Inferior parietal cortex (tissue), 1 donor: ENCODE measurements around the gene FAM83E.
"Not testable (repeated sequence)": the region's sequence is repeated elsewhere in the genome, so short reads cannot be mapped to it uniquely, and the experiment has no call there.

ENCODE experiments used
- DNase-seq: peaks from one replicate; pipeline ENCODE4 v3.0.0-alpha.2; 2016; ENCODE audit errors: extremely low spot score

The FAM83E gene

GRCh38 chr19:48614436-48615230 is at the start of gene FAM83E:
Gene FAM83E (minus strand): TSS chr19:48615076. CDS start chr19:48613372, 1,704 bp downstream.
- DNase-seq: no peak

GRCh38 chr19:48664476-48664875 is 49.6 kb upstream of the FAM83E start:
- DNase-seq: no peak

GRCh38 chr19:48663667-48664066 is 48.8 kb upstream of the FAM83E start:
- DNase-seq: no peak

GRCh38 chr19:48661711-48662090 is 46.8 kb upstream of the FAM83E start:
- DNase-seq: no peak

- peak; percentile 88 for DNase-seq
Measured at GRCh38 chr19:48660852-48661710, 46.2 kb upstream of the FAM83E start.

GRCh38 chr19:48659768-48660167 is 44.9 kb upstream of the FAM83E start:
- no peak for DNase-seq

GRCh38 chr19:48658483-48658882 is 43.6 kb upstream of the FAM83E start:
- no peak for DNase-seq

GRCh38 chr19:48657828-48658227 is 43.0 kb upstream of the FAM83E start:
- not testable (repeated sequence) for DNase-seq

GRCh38 chr19:48656840-48657474 is 42.1 kb upstream of the FAM83E start:
- DNase-seq: no peak

GRCh38 chr19:48654299-48655059 is 39.6 kb upstream of the FAM83E start:
- DNase-seq: no peak

GRCh38 chr19:48651683-48652048 is 36.8 kb upstream of the FAM83E start:
- DNase-seq: no peak

GRCh38 chr19:48650974-48651682 is 36.3 kb upstream of the FAM83E start:
- no peak for DNase-seq

- no peak for DNase-seq
Measured at GRCh38 chr19:48648134-48648533, 33.3 kb upstream of the FAM83E start.

- no peak for DNase-seq
Measured at GRCh38 chr19:48646722-48647216, 31.9 kb upstream of the FAM83E start.

- peak; percentile 87 for DNase-seq
Measured at GRCh38 chr19:48646001-48646721, 31.3 kb upstream of the FAM83E start, which contains the start of gene CA11. Gene CA11 (minus strand): TSS chr19:48646187. CDS start chr19:48645632, 555 bp downstream.

- no peak for DNase-seq
Measured at GRCh38 chr19:48645620-48646000, 30.7 kb upstream of the FAM83E start.

- DNase-seq: peak; percentile 86
Measured at GRCh38 chr19:48644839-48645619, 30.2 kb upstream of the FAM83E start.

- DNase-seq: no peak
Measured at GRCh38 chr19:48644355-48644754, 29.5 kb upstream of the FAM83E start.

- DNase-seq: no peak
Measured at GRCh38 chr19:48642862-48643261, 28.0 kb upstream of the FAM83E start.
